Lower leg skin (tissue), 4 donors: Measurements from ENCODE around the gene ARHGEF11. TPM values are rescaled to one million over a fixed set of nuclear protein-coding genes. Genes with fewer than 3 reads are reported as not detected.

Experiments
- DNase-seq, 2 donors: peaks; one replicate each; pipeline ENCODE4 v3.0.0-alpha.2; 2019; ENCODE audit warnings: low spot score in 2 of 2
- H3K4me3 ChIP-seq: fragments of 200-600 bp; sonication (generic); 2 replicates; pipeline ENCODE4 v1.5.1; 2017; ENCODE audit warnings: mild to moderate bottlenecking, low read depth; ENCODE audit not compliant: poor library complexity, severe bottlenecking
- POLR2A ChIP-seq, 2 donors: fragments of 450-650 bp; IDR thresholded peaks; one replicate each; pipeline ENCODE4 v1.6.1; 2016 to 2017; ENCODE audit warnings: antibody characterized with exemption in 2 of 2, mild to moderate bottlenecking in 1 of 2, moderate library complexity in 1 of 2
- WGBS, 2 donors: methylation state at CpG; one replicate each; pipeline ENCODE4 v1.1.5; 2018; 5-methylcytosine and 5-hydroxymethylcytosine counted together
- intact Hi-C: fragments of 100-400 bp; cut with DNase I; formaldehyde crosslinking; loops from one replicate; pipeline ENCODE4 v1.15.0; 2023; ENCODE audit warnings: low total_unique reads
- microRNA counts, 2 donors: library from miRNA; unstranded; fragments of <30 nt; microRNA quantifications; one replicate each; lab custom pipeline; 2016
- microRNA-seq, 2 donors: library from miRNA; unstranded; fragments of <30 nt; microRNA quantifications; one replicate each; pipeline ENCODE4, GENCODE V29; 2016; ENCODE audit warnings: borderline replicate concordance in 2 of 2, borderline number of aligned reads in 1 of 2
- total RNA-seq, 4 donors: library from RNA; depleted of rRNA; stranded (reverse); fragments of >200 nt; gene quantifications; one replicate each; pipeline ENCODE4 v1.1.0, GENCODE V29; 2016
- TF ChIP-seq, protein P1 (sequence below), 3 donors: fragments of 450-650 bp; IDR thresholded peaks; one replicate each; pipeline ENCODE4 v1.5.1; 2016; ENCODE audit warnings: antibody characterized with exemption in 3 of 3, mild to moderate bottlenecking in 3 of 3, moderate library complexity in 2 of 3

ARHGEF11 gene
- total RNA-seq, 4 donors from 2014 or later = 16.3 to 30.9 (median 27.3) TPM

DNA sequence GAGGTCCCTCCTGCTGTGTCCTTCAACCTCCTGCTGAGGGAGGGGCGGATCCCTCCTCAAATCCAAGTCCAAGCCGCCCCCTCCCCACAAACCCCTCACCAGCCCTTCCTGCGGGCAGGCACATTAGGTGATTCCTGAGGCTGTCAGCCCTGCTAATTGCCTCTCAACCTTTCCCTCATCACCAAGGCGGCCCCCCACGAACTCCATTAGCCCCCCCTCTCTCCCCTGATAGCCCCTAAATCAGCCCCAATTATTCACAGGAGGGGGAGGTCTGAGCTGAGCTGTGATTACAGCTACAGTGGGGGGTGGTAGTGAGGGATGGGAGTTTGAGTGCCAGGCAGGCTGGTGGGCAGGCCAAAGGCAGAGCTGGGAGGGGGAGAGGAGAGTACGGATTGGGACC is 157.8 kb downstream of the ARHGEF11 start:
- DNase-seq = no peak
- intact Hi-C loops = no loop called here
- H3K4me3 ChIP-seq = no peak overlapping the region
- WGBS, 2 donors = 43% methylated on average over 6 of the region's 6 CpGs
- no peak for TF ChIP-seq POLR2A (IDR thresholded peaks at IDR 0.05)
- TF ChIP-seq, protein P1, sequence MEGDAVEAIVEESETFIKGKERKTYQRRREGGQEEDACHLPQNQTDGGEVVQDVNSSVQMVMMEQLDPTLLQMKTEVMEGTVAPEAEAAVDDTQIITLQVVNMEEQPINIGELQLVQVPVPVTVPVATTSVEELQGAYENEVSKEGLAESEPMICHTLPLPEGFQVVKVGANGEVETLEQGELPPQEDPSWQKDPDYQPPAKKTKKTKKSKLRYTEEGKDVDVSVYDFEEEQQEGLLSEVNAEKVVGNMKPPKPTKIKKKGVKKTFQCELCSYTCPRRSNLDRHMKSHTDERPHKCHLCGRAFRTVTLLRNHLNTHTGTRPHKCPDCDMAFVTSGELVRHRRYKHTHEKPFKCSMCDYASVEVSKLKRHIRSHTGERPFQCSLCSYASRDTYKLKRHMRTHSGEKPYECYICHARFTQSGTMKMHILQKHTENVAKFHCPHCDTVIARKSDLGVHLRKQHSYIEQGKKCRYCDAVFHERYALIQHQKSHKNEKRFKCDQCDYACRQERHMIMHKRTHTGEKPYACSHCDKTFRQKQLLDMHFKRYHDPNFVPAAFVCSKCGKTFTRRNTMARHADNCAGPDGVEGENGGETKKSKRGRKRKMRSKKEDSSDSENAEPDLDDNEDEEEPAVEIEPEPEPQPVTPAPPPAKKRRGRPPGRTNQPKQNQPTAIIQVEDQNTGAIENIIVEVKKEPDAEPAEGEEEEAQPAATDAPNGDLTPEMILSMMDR (IDR thresholded peaks at IDR 0.05) = no peak

DNA sequence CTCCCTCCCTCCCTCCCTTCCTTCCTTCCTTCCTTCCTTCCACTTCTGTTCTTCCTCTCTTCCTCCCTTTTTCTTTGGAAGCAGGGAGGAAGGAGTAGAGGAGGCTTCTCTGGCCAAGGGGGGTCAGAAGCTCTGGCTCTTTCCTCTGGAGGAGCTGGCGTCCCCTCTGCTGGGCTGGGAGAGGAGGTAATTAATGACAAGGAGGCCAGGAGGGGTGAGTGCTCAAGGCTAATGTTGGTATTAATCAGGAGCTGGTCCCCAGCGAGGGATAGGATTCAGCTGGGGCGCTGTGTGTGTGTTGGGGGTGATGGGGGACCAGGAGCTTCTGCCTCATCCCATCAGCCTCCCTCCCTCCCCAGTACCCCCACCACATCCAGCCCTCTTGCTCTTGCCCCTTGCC is 158.2 kb downstream of the ARHGEF11 start:
- no peak for TF ChIP-seq POLR2A (IDR thresholded peaks at IDR 0.05)
- TF ChIP-seq, protein P1 (IDR thresholded peaks at IDR 0.05) = no peak
- intact Hi-C loops = no loop called here
- 36 to 45% methylated on average over 3 of the region's 3 CpGs for WGBS, 2 donors
- DNase-seq = no peak
- H3K4me3 ChIP-seq = no peak overlapping the region

DNA sequence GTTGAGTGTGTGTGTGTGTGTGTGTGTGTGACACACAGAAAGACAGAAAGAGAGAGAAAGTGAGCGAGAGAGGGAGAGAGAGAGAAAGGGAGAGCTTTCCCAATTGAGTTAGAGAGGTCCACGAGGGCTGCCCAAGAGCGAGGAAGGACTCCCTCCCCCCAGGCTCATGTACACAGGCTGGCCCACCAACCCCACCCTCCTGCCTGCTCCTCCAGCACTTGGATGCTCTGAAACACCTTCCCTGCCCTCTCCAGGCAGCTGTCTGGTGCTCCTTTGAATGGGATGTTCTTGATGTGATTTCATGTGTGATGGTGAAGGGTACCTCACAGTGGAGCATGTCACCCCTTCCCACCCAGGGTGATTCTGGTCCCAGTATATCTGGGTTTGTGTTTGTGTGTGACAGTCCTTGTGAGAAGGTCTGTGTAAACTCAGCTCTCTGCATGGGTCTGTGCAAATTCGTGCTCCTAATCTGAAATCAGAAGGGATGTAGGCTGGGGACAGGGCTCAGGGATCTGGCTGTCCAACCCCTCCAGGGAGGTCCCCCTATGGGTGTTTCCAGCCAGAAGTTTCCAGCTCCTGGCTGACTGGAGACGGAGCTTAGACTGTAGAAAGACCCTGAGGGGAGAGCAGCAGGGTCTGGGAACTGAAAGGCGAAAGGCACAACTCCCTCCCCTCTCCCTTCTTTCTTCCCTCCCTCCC is 158.8 kb downstream of the ARHGEF11 start:
- TF ChIP-seq POLR2A (IDR thresholded peaks at IDR 0.05) = no peak
- TF ChIP-seq, protein P1 (IDR thresholded peaks at IDR 0.05) = no peak
- intact Hi-C loops = no loop called here
- 41 to 44% methylated on average over 6 of the region's 6 CpGs for WGBS, 2 donors
- no peak overlapping the region for H3K4me3 ChIP-seq
- no peak for DNase-seq

DNA sequence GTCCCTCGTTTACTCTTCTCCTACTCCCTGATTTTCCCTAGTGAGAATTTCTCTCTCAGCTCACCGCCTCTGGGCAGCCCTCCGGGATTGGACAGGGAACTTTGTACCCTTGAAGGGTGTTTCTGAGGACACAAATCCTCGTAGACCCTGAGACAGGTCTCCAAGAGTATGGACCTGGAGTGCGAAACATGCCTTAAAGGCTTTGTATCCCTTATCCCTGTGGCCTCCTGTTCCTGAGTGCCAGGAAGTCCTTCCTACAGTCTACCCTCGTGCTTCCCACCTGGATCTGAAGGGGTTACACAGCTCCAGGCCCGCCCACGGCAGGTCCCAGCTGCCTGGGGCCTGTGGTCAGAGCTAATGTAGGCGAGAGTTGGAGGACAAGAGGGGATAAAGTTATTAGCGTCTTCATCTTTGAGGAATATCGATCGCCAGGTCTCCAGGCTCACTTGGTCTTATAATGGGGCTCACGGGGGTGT is 159.6 kb downstream of the ARHGEF11 start:
- 67 to 70% methylated on average over 13 of the region's 13 CpGs for WGBS, 2 donors
- no peak for DNase-seq
- TF ChIP-seq, protein P1 (IDR thresholded peaks at IDR 0.05) = no peak
- no peak for TF ChIP-seq POLR2A (IDR thresholded peaks at IDR 0.05)

DNA sequence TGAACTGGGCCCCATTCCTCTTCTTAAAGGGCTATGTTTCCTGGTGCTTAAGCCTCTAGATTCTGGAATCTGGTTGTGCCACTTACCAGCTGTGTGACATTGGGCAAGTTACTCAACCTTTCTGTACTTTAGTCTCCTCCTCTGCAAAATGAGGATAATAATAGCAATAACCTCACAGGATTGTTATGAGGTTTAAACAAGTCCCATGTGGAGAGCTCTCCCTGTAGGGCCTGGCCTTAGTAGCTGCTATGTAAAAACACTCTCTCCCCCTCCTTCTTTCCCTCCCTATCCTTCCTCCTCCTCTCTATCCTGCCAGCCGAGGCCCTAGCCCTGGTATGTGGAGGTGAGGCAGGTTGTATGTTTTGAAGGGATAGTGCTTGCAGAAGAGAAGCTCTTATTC is 160.2 kb downstream of the ARHGEF11 start:
- no peak for DNase-seq
- no peak overlapping the region for H3K4me3 ChIP-seq
- 36 to 43% methylated on average over 1 of the region's 1 CpG for WGBS, 2 donors
- TF ChIP-seq, protein P1 (IDR thresholded peaks at IDR 0.05) = no peak
- no peak for TF ChIP-seq POLR2A (IDR thresholded peaks at IDR 0.05)
- intact Hi-C loops = no loop called here

More for the DNA sequence above, 159.6 kb downstream of the ARHGEF11 start:
- no peak overlapping the region for H3K4me3 ChIP-seq
- intact Hi-C loops = no loop called here

MicroRNA genes within 50 kb of the gene (microRNA counts, 767-probe panel; counts per million panel counts)
- 0 to 358 counts per million in 2 donors for microRNA hsa-miR-765 (lab: Ali Mortazavi, UCI)

Small RNAs within 50 kb of the gene (microRNA-seq; reads per million reads assigned to microRNA genes)
- 0 reads per million in 2 donors for gene MIR765

Other genes with a start within 250 kb of the ARHGEF11 start
- gene SH2D2A, start 228.9 kb downstream of the ARHGEF11 start, total RNA-seq = 1 to 10 TPM in 1 of 4 donors, not detected in 3; 1.5 TPM
- not detected for gene INSRR, start 186.6 kb downstream of the ARHGEF11 start, total RNA-seq
- gene NTRK1, start 184.9 kb downstream of the ARHGEF11 start, total RNA-seq = under 1 TPM in 1 of 4 donors, not detected in 3; 0.23 TPM
- gene PEAR1, start 152.0 kb downstream of the ARHGEF11 start, total RNA-seq = 10 to 100 TPM in 1 of 4 donors, 1 to 10 TPM in 3; 2.1 to 10.2 (median 6.6) TPM
- not detected for gene LRRC71, start 125.1 kb downstream of the ARHGEF11 start, total RNA-seq
- not detected for gene ETV3L, start 54.1 kb upstream of the ARHGEF11 start, total RNA-seq
- gene ETV3, start 92.7 kb upstream of the ARHGEF11 start, total RNA-seq = 100 to 1,000 TPM in 1 of 4 donors, 10 to 100 TPM in 3; 81.2 to 117 (median 91.0) TPM